HUES48 (cell line): Measurements from ENCODE around the gene PREX1.

Experiments used
- H3K27ac ChIP-seq: one replicate; pipeline ENCODE4 v1.7.0; 2013; ENCODE audit warnings: low read depth, low read length, inconsistent platforms
- H3K27me3 ChIP-seq: 2 replicates; pipeline ENCODE4 v1.6.1; 2013; ENCODE audit warnings: mild to moderate bottlenecking, low read length; ENCODE audit not compliant: control insufficient read depth, insufficient read depth
- H3K36me3 ChIP-seq: 2 replicates; pipeline ENCODE4 v1.6.1; 2013; ENCODE audit warnings: low read length; ENCODE audit not compliant: control insufficient read depth, insufficient read depth
- H3K4me1 ChIP-seq: 2 replicates; pipeline ENCODE4 v1.6.1; 2013; ENCODE audit warnings: mild to moderate bottlenecking, low read length; ENCODE audit not compliant: control insufficient read depth, insufficient read depth
- H3K4me3 ChIP-seq: 2 replicates; pipeline ENCODE4 v1.5.1; 2013; ENCODE audit warnings: mild to moderate bottlenecking, low read depth, low read length
- H3K9ac ChIP-seq: 2 replicates; pipeline ENCODE4 v1.6.1; 2013; ENCODE audit warnings: mild to moderate bottlenecking, low read depth, low read length, moderate library complexity
- H3K9me3 ChIP-seq: 2 replicates; pipeline ENCODE4 v1.6.1; 2013; ENCODE audit warnings: low read length; ENCODE audit not compliant: control insufficient read depth, insufficient read depth

Gene PREX1

DNA sequence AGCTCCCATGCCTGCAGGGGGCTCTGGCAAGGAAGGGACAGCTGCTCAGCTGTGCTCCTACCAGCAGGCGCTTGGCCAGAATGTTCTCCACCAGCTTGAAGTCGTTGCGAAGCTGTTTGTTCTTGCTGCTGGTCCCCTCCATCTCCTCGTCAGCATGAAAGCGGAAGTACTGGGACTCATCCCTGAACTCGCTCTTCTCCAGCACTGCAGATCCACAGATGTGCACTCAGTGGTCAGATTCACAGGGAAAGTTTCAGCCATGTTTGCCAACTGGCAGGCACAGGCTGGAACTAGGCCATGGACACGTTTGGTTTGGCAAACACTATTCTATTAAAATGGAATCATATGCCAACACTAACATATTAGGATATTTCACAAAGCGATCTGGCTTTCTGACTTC is 167.9 kb downstream of the PREX1 start:
- Histone ChIP-seq H3K36me3 (no peaks in the 10 kb centered on the region), H3K4me3 (no peak overlapping the region), H3K27me3 (no peaks in the 10 kb centered on the region), H3K4me1 (no peaks in the 10 kb centered on the region), H3K27ac (no peak overlapping the region), H3K9ac (no peak overlapping the region), H3K9me3 (no peaks in the 10 kb centered on the region)

DNA sequence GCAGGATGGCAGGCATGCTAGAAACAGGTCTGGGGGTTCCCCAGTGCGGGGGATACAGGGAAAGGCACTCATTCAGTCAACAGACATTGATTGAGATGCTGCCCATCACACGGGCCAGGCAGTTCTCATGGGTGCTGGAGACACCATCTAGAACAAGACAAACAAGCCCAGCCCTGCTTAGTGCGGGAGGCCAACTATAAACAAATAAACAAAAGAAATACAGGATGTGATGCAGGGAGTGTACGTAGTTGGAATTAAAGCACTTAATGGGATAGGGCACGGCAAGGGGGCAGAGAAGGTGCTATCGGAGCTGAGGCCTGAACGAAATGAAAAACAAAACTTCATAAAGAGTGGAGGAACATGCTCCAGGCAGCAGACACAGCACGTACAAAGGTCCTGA is 169.3 kb downstream of the PREX1 start:
- Histone ChIP-seq H3K27ac (no peak overlapping the region), H3K4me1 (no peaks in the 10 kb centered on the region), H3K9ac (no peak overlapping the region), H3K36me3 (no peaks in the 10 kb centered on the region), H3K4me3 (no peak overlapping the region), H3K9me3 (no peaks in the 10 kb centered on the region), H3K27me3 (no peaks in the 10 kb centered on the region)

DNA sequence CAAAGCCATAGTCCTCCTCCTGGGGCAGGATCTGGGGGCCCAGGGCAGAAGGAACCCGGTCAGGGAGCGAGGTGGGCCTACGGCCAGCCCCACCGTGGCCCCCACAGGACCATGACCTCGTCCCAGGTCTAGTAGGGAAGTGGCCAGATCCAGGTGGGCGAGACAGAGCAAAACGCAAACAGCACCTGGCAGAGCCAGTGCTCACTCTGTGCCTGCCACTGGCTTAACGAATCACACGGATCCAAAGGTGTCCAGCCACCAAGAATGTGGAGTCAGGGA is 169.7 kb downstream of the PREX1 start:
- no peaks in the 10 kb centered on the region for H3K9me3 ChIP-seq
- no peaks in the 10 kb centered on the region for H3K4me1 ChIP-seq
- H3K27me3 ChIP-seq = no peaks in the 10 kb centered on the region
- no peak overlapping the region for H3K9ac ChIP-seq
- no peak overlapping the region for H3K4me3 ChIP-seq
- H3K36me3 ChIP-seq = no peaks in the 10 kb centered on the region
- no peak overlapping the region for H3K27ac ChIP-seq

DNA sequence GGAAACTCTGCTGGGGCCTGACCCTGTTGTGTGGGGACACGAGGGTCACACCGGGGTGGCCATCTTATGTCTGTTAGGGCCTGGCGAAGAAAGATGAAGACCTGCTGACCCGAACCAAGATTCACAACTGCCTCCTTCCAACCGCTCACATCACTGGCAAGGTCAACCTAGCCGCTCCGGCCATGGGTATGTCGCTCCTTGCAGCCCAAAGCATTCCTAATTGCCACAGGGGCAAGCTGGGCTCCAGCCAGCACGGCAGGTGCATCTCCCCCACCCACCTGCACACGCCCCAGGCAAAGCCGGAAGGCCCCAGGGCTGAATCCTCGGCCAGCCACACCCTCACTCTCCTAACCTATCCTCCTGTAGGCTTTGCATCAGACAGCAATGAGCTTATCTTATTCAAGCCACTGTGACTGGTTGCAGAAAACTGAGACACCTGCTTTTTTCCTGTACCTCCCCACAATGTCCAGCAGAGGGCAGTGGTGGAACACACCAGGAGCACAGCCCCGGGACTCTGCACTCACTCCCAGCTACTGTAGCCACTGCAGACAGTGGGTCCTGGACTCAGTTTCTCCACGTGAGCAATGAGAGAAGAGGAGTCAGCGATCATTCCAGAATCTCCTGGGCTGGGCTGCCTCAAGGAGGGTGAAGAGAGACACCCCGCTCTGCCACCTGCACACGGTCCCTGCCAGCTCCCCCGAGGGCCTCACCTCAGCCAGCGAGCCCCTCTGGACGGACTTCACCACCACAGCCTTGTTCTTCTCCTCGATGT is 170.2 kb downstream of the PREX1 start:
- Histone ChIP-seq H3K36me3 (no peaks in the 10 kb centered on the region), H3K9ac (no peak overlapping the region), H3K9me3 (no peaks in the 10 kb centered on the region), H3K4me1 (no peaks in the 10 kb centered on the region), H3K27me3 (no peaks in the 10 kb centered on the region), H3K4me3 (no peak overlapping the region), H3K27ac (no peak overlapping the region)

DNA sequence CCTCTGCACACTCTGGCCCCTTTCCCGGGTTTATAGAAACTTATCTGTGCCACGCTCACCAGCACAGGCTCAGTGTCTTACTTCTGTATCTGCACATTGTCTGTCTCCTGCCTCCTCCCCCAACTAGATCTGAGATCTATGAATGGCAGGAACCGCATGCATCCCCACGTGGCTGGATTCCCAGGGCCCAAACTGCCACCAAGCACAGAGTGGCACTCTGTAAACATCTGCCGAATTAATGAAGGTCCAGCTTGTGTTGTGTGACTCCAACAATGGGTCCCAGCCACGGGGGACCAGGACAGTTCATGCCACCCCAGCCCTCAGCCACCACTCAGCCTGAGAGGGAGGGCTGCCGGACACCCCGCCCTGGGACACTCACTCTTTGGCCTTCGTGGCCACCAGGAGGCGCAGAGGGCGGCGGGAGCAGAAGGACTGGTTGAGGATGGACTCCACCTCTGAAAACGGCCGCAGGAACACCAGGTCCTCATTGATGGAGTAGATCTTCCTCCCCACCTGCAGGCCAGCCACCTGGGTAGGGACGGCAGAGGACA is 171.1 kb downstream of the PREX1 start:
- Histone ChIP-seq H3K9ac (no peak overlapping the region), H3K4me1 (no peaks in the 10 kb centered on the region)

DNA sequence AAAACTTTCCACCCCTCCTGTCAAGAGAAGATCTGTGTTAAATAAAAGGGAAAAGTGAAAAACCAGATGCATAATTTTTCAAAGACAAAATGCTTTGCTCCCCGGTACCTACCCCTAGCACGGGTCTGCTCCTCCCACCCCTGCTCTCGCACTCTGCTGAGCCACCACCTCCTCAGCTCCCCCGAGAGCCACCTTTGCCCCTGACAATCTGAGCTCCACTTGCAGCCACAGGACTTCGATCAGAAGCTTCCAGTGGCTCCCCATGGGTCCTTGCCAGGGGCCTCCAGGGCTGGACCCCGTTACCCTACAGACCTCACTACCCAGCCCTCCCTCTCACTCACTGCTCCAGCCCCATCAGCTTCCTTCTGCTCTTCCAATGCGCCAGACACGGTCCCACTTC is 171.7 kb downstream of the PREX1 start:
- Histone ChIP-seq H3K4me3 (no peak overlapping the region), H3K9me3 (no peaks in the 10 kb centered on the region), H3K36me3 (no peaks in the 10 kb centered on the region), H3K27me3 (no peaks in the 10 kb centered on the region), H3K9ac (no peak overlapping the region), H3K27ac (no peak overlapping the region), H3K4me1 (no peaks in the 10 kb centered on the region)

More for the DNA sequence above, 171.1 kb downstream of the PREX1 start:
- Histone ChIP-seq H3K4me3 (no peak overlapping the region), H3K36me3 (no peaks in the 10 kb centered on the region), H3K27me3 (no peaks in the 10 kb centered on the region), H3K27ac (no peak overlapping the region), H3K9me3 (no peaks in the 10 kb centered on the region)

DNA sequence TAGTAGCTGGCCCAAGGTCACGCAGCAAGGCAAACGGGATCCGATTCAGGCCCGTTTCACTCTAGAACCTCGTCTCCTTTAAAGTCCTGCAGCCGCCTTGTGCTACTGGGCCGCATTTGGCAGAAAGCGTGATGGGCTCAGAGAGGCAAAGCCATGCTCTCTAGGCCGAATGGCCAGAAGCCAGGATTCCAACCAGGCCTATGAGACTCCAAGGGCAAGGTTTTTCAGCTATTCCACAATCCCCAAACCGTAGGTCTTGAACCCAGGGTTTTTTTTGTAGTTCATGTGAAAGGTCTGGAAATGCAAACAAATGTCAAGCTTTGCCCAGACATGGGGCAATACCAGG is 174.1 kb downstream of the PREX1 start:
- no peaks in the 10 kb centered on the region for H3K27me3 ChIP-seq
- no peaks in the 10 kb centered on the region for H3K4me1 ChIP-seq
- no peaks in the 10 kb centered on the region for H3K36me3 ChIP-seq
- H3K4me3 ChIP-seq = no peak overlapping the region
- no peaks in the 10 kb centered on the region for H3K9me3 ChIP-seq
- no peak overlapping the region for H3K9ac ChIP-seq
- H3K27ac ChIP-seq = no peak overlapping the region

DNA sequence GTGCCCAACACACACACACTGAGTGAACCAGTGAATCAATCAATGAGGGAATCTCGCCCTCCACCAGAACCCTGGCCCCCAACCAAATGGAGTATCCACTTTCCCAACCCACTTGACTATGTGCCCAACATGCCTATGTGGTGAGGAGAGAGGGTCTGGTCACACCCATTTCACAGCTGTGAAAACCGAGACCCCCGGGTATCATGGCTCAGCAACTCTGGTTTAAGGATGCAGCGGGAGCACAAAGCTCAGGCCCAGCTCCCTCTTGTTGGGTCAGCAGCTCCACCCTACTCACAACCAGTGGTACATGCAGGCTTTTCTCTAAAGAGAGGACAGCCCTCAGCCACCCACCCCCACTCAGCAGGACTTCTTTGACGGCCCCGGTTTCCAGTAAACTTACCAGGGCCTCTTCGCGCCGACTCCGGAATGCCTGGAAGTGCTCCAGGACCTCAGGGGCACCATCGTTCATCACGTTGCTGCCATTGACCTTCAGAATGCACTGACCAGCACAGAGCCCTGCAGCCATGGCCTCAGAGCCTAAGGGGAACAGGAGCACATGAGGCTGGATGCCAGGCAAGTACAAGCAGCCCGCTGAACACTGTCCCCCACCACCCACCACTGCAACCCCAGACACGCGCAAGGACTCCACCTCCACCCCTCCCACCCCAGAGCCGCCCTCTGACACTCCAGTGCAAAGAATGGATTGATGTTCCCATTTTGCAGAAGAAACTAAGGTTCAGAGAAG is 174.7 kb downstream of the PREX1 start:
- H3K36me3 ChIP-seq = no peaks in the 10 kb centered on the region
- H3K4me3 ChIP-seq = no peak overlapping the region
- H3K27ac ChIP-seq = no peak overlapping the region
- H3K27me3 ChIP-seq = no peaks in the 10 kb centered on the region
- no peaks in the 10 kb centered on the region for H3K9me3 ChIP-seq
- no peaks in the 10 kb centered on the region for H3K4me1 ChIP-seq
- no peak overlapping the region for H3K9ac ChIP-seq

DNA sequence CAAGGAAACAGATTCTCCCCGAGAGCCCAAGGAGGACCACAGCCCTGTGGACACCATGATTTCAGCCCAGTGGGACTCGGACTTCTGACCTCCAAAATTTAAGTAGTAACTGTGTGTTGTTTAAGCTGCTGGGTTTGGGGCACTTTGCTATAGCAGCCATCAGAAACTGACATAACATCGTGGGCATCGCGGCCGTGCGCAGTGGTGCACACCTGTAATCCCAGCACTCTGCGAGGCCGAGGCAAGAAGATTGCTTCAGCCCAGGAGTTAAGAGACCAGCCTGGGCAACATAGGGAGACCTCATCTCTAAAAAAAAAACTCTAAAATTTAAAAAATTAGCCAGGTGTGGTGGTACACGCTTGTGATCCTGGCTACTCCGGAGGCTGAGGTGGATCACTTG is 175.8 kb downstream of the PREX1 start:
- no peak overlapping the region for H3K27ac ChIP-seq
- no peak overlapping the region for H3K4me3 ChIP-seq
- H3K27me3 ChIP-seq = no peaks in the 10 kb centered on the region
- no peaks in the 10 kb centered on the region for H3K36me3 ChIP-seq
- H3K9ac ChIP-seq = no peak overlapping the region
- H3K4me1 ChIP-seq = no peaks in the 10 kb centered on the region
- no peaks in the 10 kb centered on the region for H3K9me3 ChIP-seq

DNA sequence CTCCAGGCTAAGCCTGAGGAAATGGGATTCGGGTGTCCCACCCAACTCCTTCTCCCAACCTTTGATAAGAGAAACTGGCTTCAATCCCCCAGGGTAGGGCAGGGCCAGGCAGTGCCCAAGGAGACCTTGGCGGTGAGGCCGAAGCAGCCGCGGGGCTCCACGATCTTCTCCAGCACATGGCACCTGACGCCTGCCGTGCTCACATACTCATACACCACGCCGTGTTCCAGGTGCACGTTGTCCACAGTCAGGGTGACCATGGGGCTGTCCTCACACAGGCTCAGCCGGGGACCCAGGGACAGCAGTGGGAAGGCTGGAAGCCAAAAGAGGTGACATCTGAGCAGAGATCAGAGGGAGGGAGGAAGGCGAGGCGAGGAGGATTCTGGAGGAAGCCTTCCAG is 176.5 kb downstream of the PREX1 start:
- Histone ChIP-seq H3K27ac (no peak overlapping the region), H3K9ac (no peak overlapping the region), H3K36me3 (no peaks in the 10 kb centered on the region), H3K4me1 (no peaks in the 10 kb centered on the region), H3K27me3 (no peaks in the 10 kb centered on the region), H3K4me3 (no peak overlapping the region), H3K9me3 (no peaks in the 10 kb centered on the region)

DNA sequence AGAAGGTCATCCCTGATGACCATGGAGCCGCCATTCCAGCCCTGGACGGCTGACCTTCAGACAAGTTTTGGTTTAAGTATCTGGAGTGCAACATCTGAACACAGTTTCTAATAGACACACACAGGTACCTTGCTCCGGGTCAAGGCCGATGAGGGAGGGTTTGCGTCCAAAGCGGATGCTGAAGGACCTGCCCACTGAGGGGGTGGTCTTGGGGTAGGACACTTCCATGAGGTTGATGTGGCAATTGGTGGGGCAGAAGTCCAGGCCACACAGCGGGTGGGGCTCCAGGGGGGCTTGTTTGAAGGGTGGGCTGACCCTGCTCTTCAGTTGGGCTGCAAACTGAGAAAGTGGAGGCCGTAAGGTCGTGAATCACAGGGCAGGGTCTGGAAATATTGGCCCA is 177.9 kb downstream of the PREX1 start:
- no peaks in the 10 kb centered on the region for H3K9me3 ChIP-seq
- no peaks in the 10 kb centered on the region for H3K36me3 ChIP-seq
- H3K27me3 ChIP-seq = no peaks in the 10 kb centered on the region
- H3K9ac ChIP-seq = no peak overlapping the region
- H3K4me1 ChIP-seq = no peaks in the 10 kb centered on the region
- H3K4me3 ChIP-seq = no peak overlapping the region
- no peak overlapping the region for H3K27ac ChIP-seq
